GM23338 (cell line): Measurements from ENCODE around the gene UNC13A.

Source experiments
- CTCF ChIP-seq, 2 experiments: fragments of 200-600 bp in 1 of 2; sonication (generic) in 1 of 2; conservative IDR thresholded peaks; 2 replicates each; pipeline versions ENCODE4 v1.5.1 to v1.6.1; 2016 to 2017; ENCODE audit warnings: antibody characterized with exemption in 2 of 2, low read depth in 2 of 2, mild to moderate bottlenecking in 2 of 2, moderate library complexity in 1 of 2
- EZH2 ChIP-seq: fragments of 200-600 bp; sonication (generic); IDR thresholded peaks from one replicate; pipeline ENCODE4 v1.8.0; 2017; ENCODE audit warnings: antibody characterized with exemption, mild to moderate bottlenecking, low read depth; ENCODE audit not compliant: unreplicated experiment
- REST ChIP-seq: IDR thresholded peaks from one replicate; pipeline ENCODE4 v1.6.1; 2018; ENCODE audit warnings: antibody characterized with exemption; ENCODE audit not compliant: unreplicated experiment

- TF ChIP-seq CTCF (conservative IDR thresholded peaks at IDR 0.05; ENCODE audit: low read depth in 2 of 2) (no peak), EZH2 (no peak), REST (no peak)
Observed at GRCh38 chr19:17659996-17660395, 28.2 kb downstream of the UNC13A start.
